AG20443 (cell line): ENCODE results near the gene CREB3L2.
"Not testable (repeated sequence)": the region's sequence is repeated elsewhere in the genome, so short reads cannot be mapped to it uniquely, and the experiment has no call there.

Experiments used
- DNase-seq: peaks from one replicate; pipeline ENCODE4 v3.0.0; 2012; ENCODE audit warnings: low spot score, mixed read lengths

The CREB3L2 gene, protein sequence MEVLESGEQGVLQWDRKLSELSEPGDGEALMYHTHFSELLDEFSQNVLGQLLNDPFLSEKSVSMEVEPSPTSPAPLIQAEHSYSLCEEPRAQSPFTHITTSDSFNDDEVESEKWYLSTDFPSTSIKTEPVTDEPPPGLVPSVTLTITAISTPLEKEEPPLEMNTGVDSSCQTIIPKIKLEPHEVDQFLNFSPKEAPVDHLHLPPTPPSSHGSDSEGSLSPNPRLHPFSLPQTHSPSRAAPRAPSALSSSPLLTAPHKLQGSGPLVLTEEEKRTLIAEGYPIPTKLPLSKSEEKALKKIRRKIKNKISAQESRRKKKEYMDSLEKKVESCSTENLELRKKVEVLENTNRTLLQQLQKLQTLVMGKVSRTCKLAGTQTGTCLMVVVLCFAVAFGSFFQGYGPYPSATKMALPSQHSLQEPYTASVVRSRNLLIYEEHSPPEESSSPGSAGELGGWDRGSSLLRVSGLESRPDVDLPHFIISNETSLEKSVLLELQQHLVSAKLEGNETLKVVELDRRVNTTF

DNA sequence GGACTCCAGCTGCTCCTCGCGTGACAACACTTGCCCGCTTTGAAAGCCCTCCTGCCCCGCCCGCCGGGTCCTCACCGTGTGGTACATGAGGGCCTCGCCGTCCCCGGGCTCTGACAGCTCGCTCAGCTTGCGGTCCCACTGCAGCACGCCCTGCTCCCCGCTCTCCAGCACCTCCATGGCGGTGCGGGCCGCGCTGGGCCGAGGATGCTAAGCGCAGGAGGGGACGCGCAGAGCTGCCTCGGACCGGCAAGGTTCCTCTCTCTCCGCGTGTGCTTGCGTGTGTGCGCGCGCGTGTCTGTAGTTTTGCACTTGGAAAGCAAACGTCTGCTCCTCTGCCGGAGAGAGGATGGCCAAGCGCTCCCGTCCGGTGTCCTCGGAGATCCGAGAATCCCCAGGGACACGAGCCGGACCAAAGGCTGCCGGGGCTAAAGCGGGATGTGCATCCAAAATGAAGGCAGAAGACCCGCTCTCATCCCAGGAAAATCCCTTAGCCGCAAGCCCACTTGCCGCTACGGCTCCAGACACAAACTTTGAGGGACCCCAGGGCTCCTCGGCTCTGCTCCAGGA, at the start of gene CREB3L2:
Gene CREB3L2 (minus strand): TSS at position 558 of the 567 bp plus-strand sequence. CDS start 381 bp downstream, at position 177.
- peak; percentile 45 for DNase-seq

DNA sequence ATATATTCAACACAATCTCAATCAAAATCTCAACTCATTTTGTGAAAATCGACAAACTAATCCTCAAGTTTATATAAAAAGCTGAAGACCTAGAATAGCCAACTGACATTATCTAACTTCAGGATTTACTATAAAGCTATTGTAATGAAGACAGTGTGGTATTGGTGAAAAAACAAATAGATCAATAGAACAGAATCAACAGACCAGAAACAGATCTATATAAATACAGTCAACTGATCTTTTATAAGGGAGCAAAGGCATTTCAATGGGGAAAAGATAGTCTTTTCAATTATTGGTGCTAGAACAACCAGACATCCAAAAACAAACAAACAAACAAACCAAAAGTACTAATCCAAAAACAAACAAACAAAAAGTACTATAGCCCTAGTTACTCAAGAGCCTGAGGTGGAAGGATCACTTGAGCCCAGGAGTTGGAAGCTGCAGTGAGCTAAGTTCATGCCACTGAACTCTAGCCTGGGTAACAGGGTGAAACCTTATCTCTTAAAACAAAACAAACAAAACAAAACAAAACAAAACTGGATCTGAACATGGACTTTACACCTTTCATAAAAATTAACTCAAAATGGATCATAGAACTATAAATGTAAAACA, 47.7 kb upstream of the CREB3L2 start:
- DNase-seq: no peak

DNA sequence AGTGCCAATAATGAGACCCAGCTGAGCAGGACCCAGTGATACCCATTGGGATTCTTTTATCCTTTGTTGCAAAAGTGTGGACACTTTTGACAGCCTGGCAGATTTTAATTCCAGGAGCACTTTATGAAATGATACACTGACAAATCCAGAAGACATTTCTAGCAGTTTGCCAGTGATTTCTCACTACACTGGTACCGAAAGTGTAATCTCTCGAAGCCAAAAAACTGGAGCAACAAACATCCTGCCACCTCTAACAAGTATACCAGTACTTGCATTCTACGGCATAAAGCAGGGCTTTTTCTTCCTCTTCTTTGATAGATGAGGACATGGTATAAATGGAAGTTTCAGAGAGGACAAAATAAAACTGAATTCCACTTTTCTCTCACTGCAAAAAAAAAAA, 46.0 kb upstream of the CREB3L2 start:
- no peak for DNase-seq

GRCh38 chr7:138044897-138045296, 43.0 kb upstream of the CREB3L2 start:
- no peak for DNase-seq

GRCh38 chr7:138040063-138040462, 38.2 kb upstream of the CREB3L2 start:
- not testable (repeated sequence) for DNase-seq

DNA sequence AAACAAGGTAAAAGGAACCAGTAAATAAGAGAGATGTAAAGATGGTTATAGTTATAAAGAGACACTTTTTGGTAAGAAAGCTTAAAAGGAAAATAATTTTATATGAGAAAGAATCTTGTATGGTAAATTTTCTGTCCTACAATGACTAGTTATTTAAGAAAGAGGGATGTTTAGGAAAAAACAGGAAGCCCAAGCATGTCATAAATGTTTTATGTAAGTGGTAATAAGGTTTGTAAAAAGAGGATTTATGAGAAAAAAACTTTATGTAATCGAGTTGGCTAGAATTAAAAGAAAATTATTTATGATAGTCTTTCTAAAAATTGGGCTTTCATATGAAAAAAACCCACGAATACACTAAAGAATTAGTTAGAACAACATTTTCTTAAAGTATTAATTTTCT, 34.2 kb upstream of the CREB3L2 start:
- no peak for DNase-seq

- no peak for DNase-seq
These were observed 31.4 kb upstream of the CREB3L2 start for GRCh38 chr7:138033241-138033640.

GRCh38 chr7:138032770-138033169, 30.9 kb upstream of the CREB3L2 start:
- no peak for DNase-seq

DNA sequence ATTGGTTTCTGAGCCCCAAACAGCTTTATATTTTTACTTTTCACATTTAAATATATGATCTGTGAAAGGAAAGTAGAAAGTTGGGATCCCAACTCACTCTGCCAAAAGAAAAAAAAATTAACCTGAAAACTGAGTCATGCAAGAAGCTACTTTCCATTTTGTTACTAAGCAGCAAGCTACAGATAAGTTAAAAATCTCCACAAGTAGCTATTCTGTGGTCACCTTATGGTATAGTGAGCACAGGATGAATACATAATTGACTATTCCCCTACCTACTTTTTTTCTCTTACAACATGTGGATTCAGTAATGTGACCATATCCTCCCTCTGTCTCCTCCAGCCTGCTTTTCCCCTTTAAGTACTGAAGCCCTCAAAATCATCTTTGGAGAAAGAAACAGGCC, 30.3 kb upstream of the CREB3L2 start:
- no peak for DNase-seq

- DNase-seq: no peak
These were observed 28.9 kb upstream of the CREB3L2 start for GRCh38 chr7:138030679-138031351.

- DNase-seq: no peak
These were observed 28.1 kb upstream of the CREB3L2 start for GRCh38 chr7:138029941-138030340.

GRCh38 chr7:138029126-138029525, 27.2 kb upstream of the CREB3L2 start:
- no peak for DNase-seq

DNA sequence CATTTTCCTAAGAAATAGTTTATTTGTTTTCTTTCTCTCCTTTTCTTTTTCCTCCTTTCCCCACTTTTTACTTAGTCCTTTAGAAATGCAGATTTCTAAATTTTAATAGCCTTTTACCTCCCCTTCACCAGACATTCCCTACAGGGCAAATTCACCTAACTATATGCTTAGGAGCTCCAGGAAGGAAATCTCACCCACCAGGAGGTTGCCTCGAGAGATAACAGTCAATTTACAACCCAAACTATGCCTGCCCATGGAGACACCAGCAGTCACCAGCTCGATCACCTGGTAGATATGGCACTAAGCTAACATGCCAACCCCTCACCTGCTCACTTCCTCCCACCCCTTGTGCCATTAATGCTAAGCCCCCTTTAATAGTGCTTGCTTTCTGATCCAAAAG, 25.2 kb upstream of the CREB3L2 start:
- DNase-seq: no peak

DNA sequence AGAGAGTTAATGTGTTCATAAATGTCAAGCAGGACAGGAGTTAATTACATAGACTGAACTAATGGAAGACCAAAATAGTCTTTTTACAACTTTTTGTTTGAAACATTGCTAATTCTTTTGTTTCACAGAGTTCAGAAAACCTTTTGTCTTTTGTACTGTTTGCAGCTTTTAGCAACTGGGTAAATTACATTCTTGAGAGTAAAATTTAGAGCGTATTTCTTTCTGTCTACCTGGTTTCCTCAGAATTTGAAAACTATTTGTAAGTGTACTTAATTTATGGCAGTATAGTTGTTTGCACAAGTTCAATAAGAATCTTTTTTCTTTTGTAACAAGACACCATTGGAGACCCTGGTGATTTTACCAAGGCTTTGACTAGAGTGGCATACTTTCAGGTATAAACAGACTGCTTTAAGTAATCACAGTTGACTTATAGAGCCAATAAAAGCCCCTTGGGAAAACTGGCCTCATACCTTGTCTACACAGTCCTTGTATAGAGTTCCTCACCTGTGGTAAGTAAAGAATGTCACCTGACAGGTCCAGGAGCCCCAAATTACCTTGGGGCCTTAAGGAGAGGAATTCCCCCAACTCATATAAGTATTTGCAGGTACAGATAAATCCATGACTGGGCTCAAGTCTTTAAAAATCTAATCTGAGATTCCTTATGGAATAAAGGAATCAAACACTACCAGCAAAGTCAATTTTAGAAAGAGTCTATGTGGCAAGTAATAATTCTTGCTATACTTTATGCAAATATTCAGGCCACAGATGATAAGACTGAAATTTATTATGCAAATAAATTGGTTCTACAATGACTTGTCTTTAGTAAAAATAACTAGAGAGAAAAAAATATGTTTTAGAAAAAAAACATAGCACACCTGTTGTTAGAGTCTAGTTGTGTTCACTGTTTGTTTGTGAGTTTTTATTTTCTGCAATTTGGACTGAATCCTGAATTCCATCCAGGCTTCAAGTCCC, 23.6 kb upstream of the CREB3L2 start:
- DNase-seq: no peak

DNA sequence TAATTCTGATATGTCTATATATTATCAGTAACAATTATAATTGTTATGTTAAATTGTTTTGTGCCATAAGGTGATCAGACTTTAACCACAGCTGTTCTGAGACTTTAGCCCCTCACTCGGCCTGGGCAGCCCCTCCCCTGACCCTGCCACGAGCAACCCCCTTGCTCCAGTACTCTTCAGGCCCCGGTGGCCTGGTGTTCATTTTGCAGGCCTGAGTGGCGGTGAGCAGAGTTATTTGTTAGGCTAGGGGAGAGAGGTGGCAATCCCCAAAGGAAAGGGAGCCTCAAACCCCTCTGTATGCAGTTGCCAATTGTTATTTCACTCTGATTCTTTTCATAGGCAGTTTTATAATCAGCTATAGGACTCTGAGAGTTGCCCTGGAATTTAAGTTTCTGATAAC, 22.9 kb upstream of the CREB3L2 start:
- no peak for DNase-seq

DNA sequence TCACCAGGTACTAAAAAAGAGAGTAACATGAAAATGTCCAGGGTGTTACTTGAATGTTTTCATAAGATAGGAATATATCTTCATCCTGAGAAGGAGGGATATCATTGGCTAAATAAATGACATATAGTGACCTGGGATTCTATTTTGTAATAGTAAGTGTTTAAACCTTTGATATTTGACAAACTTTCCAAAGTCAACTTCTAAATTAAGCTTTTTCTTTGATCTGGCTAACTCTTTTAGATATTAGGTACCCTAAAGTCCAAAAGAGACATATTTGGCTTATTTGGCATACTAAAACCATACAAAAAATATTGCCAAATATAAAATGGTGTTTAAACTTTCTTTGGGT, 22.4 kb upstream of the CREB3L2 start:
- DNase-seq: no peak

- DNase-seq: no peak
These were observed 21.9 kb upstream of the CREB3L2 start for GRCh38 chr7:138023618-138024342.

DNA sequence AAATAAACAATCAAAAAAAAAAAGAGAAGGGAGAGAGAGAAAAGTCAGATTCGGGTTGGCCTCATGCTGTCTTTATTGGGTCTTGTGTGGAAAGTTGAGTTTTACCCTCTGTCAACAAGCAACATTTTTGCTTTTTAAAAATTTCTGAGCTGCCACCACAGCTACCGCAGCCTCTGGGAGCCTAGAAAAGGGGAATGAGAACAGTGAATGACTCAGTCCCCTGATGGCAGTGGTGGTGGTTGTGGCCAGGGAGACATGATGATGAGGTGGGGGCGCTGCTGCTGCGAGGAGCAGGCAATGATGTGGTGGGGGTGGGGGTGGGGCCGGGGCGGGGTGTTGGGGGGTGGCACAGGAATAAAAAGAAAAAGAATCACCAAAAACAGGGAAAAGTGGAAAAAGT, 20.0 kb upstream of the CREB3L2 start:
- no peak for DNase-seq

- no peak for DNase-seq
These were observed 16.1 kb upstream of the CREB3L2 start for GRCh38 chr7:138017992-138018391.

GRCh38 chr7:138015096-138015495, 13.2 kb upstream of the CREB3L2 start:
- no peak for DNase-seq

GRCh38 chr7:138014686-138015085, 12.8 kb upstream of the CREB3L2 start:
- no peak for DNase-seq
